HepG2 (cell line): ENCODE measurements around the gene KIF2C.

Experiments
- CREB1 ChIP-seq, 2 experiments: fragments of 450-650 bp in 1 of 2; IDR thresholded peaks; 2 replicates each; pipeline ENCODE4 v1.6.1; 2016 to 2017; ENCODE audit warnings: control low read depth in 1 of 2, mild to moderate bottlenecking in 1 of 2, missing compliant biosample characterization in 1 of 2, missing genetic modification characterization in 1 of 2
- EZH2 ChIP-seq: conservative IDR thresholded peaks from 2 replicates; pipeline ENCODE4 v1.6.1; 2012; ENCODE audit warnings: mild to moderate bottlenecking, low read depth, low read length, moderate library complexity
- MEIS1 ChIP-seq: sonication (generic); formaldehyde crosslinking; IDR thresholded peaks from 2 replicates; pipeline ENCODE4 v1.9.0; 2021; ENCODE audit warnings: mild to moderate bottlenecking, missing genetic modification reagents, moderate library complexity, borderline replicate concordance
- MXI1 ChIP-seq: IDR thresholded peaks from 3 replicates; pipeline ENCODE4 v1.6.1; 2012; ENCODE audit warnings: low read depth, low read length, inconsistent platforms, borderline replicate concordance
- ZNF335 ChIP-seq: sonication (generic); formaldehyde crosslinking; IDR thresholded peaks from 2 replicates; pipeline ENCODE4 v1.4.0; 2020; ENCODE audit warnings: missing genetic modification reagents
- ZNF569 ChIP-seq: sonication (generic); formaldehyde crosslinking; IDR thresholded peaks from 2 replicates; pipeline ENCODE4 v1.5.0; 2020; ENCODE audit warnings: mild to moderate bottlenecking, missing genetic modification reagents, moderate library complexity, borderline replicate concordance
- TF ChIP-seq, protein P1 (sequence below), 2 experiments: sonication (generic) in 1 of 2; formaldehyde crosslinking in 1 of 2; IDR thresholded peaks; 2 replicates each; pipeline versions ENCODE4 v1.5.1 to v1.6.1; 2011 to 2020; ENCODE audit warnings: borderline replicate concordance in 1 of 2, low read depth in 1 of 2, low read length in 1 of 2, mild to moderate bottlenecking in 1 of 2, missing genetic modification reagents in 1 of 2, moderate library complexity in 1 of 2
- TF ChIP-seq, protein P2 (sequence below): sonication (generic); formaldehyde crosslinking; IDR thresholded peaks from 2 replicates; pipeline ENCODE4 v1.5.0; 2020; ENCODE audit warnings: mild to moderate bottlenecking, missing genetic modification reagents, moderate library complexity

- TF ChIP-seq, protein P1, sequence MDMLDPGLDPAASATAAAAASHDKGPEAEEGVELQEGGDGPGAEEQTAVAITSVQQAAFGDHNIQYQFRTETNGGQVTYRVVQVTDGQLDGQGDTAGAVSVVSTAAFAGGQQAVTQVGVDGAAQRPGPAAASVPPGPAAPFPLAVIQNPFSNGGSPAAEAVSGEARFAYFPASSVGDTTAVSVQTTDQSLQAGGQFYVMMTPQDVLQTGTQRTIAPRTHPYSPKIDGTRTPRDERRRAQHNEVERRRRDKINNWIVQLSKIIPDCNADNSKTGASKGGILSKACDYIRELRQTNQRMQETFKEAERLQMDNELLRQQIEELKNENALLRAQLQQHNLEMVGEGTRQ (IDR thresholded peaks at IDR 0.05; ENCODE audit: low read depth, low read length) = no peak
- TF ChIP-seq, protein P1 (CRISPR knock-in tag; IDR thresholded peaks at IDR 0.05; ENCODE audit: borderline replicate concordance) = no peak
- no peak for TF ChIP-seq CREB1 (IDR thresholded peaks at IDR 0.05)
- TF ChIP-seq CREB1 (CRISPR knock-in tag; IDR thresholded peaks at IDR 0.05) = no peak
- TF ChIP-seq, protein P2, sequence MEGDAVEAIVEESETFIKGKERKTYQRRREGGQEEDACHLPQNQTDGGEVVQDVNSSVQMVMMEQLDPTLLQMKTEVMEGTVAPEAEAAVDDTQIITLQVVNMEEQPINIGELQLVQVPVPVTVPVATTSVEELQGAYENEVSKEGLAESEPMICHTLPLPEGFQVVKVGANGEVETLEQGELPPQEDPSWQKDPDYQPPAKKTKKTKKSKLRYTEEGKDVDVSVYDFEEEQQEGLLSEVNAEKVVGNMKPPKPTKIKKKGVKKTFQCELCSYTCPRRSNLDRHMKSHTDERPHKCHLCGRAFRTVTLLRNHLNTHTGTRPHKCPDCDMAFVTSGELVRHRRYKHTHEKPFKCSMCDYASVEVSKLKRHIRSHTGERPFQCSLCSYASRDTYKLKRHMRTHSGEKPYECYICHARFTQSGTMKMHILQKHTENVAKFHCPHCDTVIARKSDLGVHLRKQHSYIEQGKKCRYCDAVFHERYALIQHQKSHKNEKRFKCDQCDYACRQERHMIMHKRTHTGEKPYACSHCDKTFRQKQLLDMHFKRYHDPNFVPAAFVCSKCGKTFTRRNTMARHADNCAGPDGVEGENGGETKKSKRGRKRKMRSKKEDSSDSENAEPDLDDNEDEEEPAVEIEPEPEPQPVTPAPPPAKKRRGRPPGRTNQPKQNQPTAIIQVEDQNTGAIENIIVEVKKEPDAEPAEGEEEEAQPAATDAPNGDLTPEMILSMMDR = no peak
- TF ChIP-seq MEIS1 (CRISPR knock-in tag) = no peak
- TF ChIP-seq EZH2 = no peak
- TF ChIP-seq MXI1 = no peak
- TF ChIP-seq ZNF335 = no peak
- no peak for TF ChIP-seq ZNF569
Observed at GRCh38 chr1:44803312-44804095, 63.9 kb downstream of the KIF2C start.
